HEK293 (cell line): ENCODE data around the gene BTBD16.

Experiments
- CTCF ChIA-PET: fragments of 350-600 bp; formaldehyde crosslinking; extraction: SDS; loops from one replicate; lab custom pipeline; 2021; ENCODE audit warnings: antibody characterized with exemption; lab: Yijun Ruan, JAX
- POLR2A ChIA-PET: fragments of 300-600 bp; formaldehyde crosslinking; extraction: SDS; loops from one replicate; lab custom pipeline; 2020; ENCODE audit warnings: antibody characterized with exemption, inconsistent platforms; lab: Yijun Ruan, JAX
- H3K27ac ChIP-seq: fragments of 200-500 bp; sonication (Bioruptor generic); 2 replicates; pipeline ENCODE4 v1.5.1; 2014; ENCODE audit warnings: low read depth, low read length, control low read depth, inconsistent platforms; ENCODE audit errors: extremely low read depth
- H3K36me3 ChIP-seq, 2 experiments: fragments of 200-500 bp in 1 of 2; sonication (Bioruptor generic) in 1 of 2; 1 replicate in 1 of 2; 2 replicates in 1 of 2; pipeline ENCODE4 v1.5.1; 2014 to 2017; ENCODE audit warnings: inconsistent platforms in 2 of 2, low read length in 2 of 2; ENCODE audit not compliant: control insufficient read depth in 2 of 2, insufficient read depth in 1 of 2
- H3K4me1 ChIP-seq: fragments of 200-500 bp; sonication (Bioruptor generic); 2 replicates; pipeline ENCODE4 v1.5.1; 2014; ENCODE audit warnings: mild to moderate bottlenecking, low read length, inconsistent platforms; ENCODE audit not compliant: control insufficient read depth, insufficient read depth
- H3K4me3 ChIP-seq: 2 replicates; pipeline ENCODE4 v1.5.1; 2011; ENCODE audit warnings: low read depth, mild to moderate bottlenecking, control low read depth, low read length, moderate library complexity
- H3K9me3 ChIP-seq: fragments of 200-500 bp; sonication (Bioruptor generic); 2 replicates; pipeline ENCODE4 v1.5.1; 2014; ENCODE audit warnings: low read depth, low read length, inconsistent platforms; ENCODE audit not compliant: control insufficient read depth, insufficient read depth
- ATF2 ChIP-seq: fragments of 450-650 bp; formaldehyde crosslinking; IDR thresholded peaks from 2 replicates; pipeline ENCODE4 v1.5.1; 2016; ENCODE audit warnings: missing biosample characterization, missing genetic modification characterization, low read depth
- ELK4 ChIP-seq: IDR thresholded peaks from 2 replicates; pipeline ENCODE4 v1.6.1; 2011; ENCODE audit warnings: mild to moderate bottlenecking, low read depth, low read length, borderline replicate concordance
- GLIS1 ChIP-seq: fragments of 450-650 bp; formaldehyde crosslinking; IDR thresholded peaks from 2 replicates; pipeline ENCODE4 v1.5.1; 2016; ENCODE audit warnings: missing biosample characterization, missing genetic modification characterization
- SETDB1 ChIP-seq: IDR thresholded peaks from one replicate; pipeline ENCODE4 v1.6.1; 2017; ENCODE audit warnings: mild to moderate bottlenecking, low read length, moderate library complexity, mixed read lengths; ENCODE audit not compliant: insufficient read length
- TCF7L2 ChIP-seq: IDR thresholded peaks from 2 replicates; pipeline ENCODE4 v1.6.1; 2011; ENCODE audit warnings: low read depth, mild to moderate bottlenecking, inconsistent platforms, low read length, moderate library complexity, borderline replicate concordance
- ZNF132 ChIP-seq: fragments of 450-650 bp; formaldehyde crosslinking; IDR thresholded peaks from 2 replicates; pipeline ENCODE4 v1.5.1; 2017; ENCODE audit warnings: missing biosample characterization, missing genetic modification characterization, borderline replicate concordance
- ZNF214 ChIP-seq: fragments of 450-650 bp; formaldehyde crosslinking; IDR thresholded peaks from 2 replicates; pipeline ENCODE4 v1.5.1; 2017; ENCODE audit warnings: missing biosample characterization, mild to moderate bottlenecking, missing genetic modification characterization, borderline replicate concordance
- ZNF274 ChIP-seq, 2 experiments: fragments of 200-500 bp in 1 of 2; fragments of 450-650 bp in 1 of 2; sonication (Bioruptor generic) in 1 of 2; formaldehyde crosslinking in 1 of 2; IDR thresholded peaks; 2 replicates each; pipeline versions ENCODE4 v1.5.1 to v1.6.1; 2014 to 2016; ENCODE audit warnings: borderline replicate concordance in 1 of 2, inconsistent platforms in 1 of 2, low read length in 1 of 2, missing biosample characterization in 1 of 2, missing genetic modification characterization in 1 of 2
- ZNF350 ChIP-seq: fragments of 450-650 bp; formaldehyde crosslinking; IDR thresholded peaks from 2 replicates; pipeline ENCODE4 v1.5.0; 2017; ENCODE audit warnings: missing biosample characterization, mild to moderate bottlenecking, missing genetic modification characterization
- ZNF362 ChIP-seq: fragments of 450-650 bp; formaldehyde crosslinking; IDR thresholded peaks from 2 replicates; pipeline ENCODE4 v1.5.1; 2016; ENCODE audit warnings: missing biosample characterization, missing genetic modification characterization
- ZNF404 ChIP-seq: fragments of 450-650 bp; formaldehyde crosslinking; IDR thresholded peaks from 2 replicates; pipeline ENCODE4 v1.5.1; 2017; ENCODE audit warnings: missing biosample characterization, missing genetic modification characterization
- ZNF48 ChIP-seq: fragments of 450-650 bp; formaldehyde crosslinking; IDR thresholded peaks from 2 replicates; pipeline ENCODE4 v1.5.1; 2016; ENCODE audit warnings: missing biosample characterization, missing genetic modification characterization
- ZNF488 ChIP-seq: fragments of 450-650 bp; formaldehyde crosslinking; IDR thresholded peaks from 2 replicates; pipeline ENCODE4 v1.5.1; 2016; ENCODE audit warnings: missing biosample characterization, missing genetic modification characterization
- ZNF610 ChIP-seq: fragments of 450-650 bp; formaldehyde crosslinking; IDR thresholded peaks from 2 replicates; pipeline ENCODE4 v1.5.1; 2016; ENCODE audit warnings: missing biosample characterization, missing genetic modification characterization, borderline replicate concordance
- ZNF792 ChIP-seq: fragments of 450-650 bp; formaldehyde crosslinking; IDR thresholded peaks from 2 replicates; pipeline ENCODE4 v1.5.1; 2016; ENCODE audit warnings: missing biosample characterization, missing genetic modification characterization
- TF ChIP-seq, protein P1 (sequence below): fragments of 450-650 bp; formaldehyde crosslinking; IDR thresholded peaks from 2 replicates; pipeline ENCODE4 v1.5.1; 2016; ENCODE audit warnings: missing biosample characterization, missing genetic modification characterization, borderline replicate concordance
- TF ChIP-seq, protein P2 (sequence below): fragments of 450-650 bp; formaldehyde crosslinking; IDR thresholded peaks from 2 replicates; pipeline ENCODE4 v1.5.1; 2016; ENCODE audit warnings: missing biosample characterization, missing genetic modification characterization
- TF ChIP-seq, protein P3 (sequence below): fragments of 450-650 bp; formaldehyde crosslinking; IDR thresholded peaks from 2 replicates; pipeline ENCODE4 v1.5.1; 2016; ENCODE audit warnings: missing biosample characterization, missing genetic modification characterization

The BTBD16 gene

DNA sequence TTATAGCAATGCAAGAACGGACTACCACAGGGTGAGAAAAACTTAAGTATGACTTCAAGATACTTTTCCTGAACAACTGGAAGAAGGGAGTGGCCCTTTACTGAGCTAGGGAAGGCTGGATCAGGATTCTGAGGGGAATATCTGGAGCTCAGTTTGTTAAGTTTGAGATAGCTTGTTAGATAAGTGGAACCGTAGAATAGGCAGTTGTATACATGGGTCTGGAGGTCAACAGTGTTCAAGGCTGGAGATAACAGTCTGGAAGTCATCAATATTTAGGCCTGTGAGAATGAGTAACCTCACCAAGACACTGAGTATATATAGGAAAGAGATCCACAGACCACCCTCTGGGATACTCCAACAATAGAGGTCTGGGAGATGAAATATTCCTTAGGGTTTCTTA, 110.6 kb downstream of the BTBD16 start:
- H3K27ac ChIP-seq: no peak overlapping the region
- H3K9me3 ChIP-seq: no peaks in the 10 kb centered on the region
- POLR2A ChIA-PET: no interaction called here
- TF ChIP-seq ZNF274 (IDR thresholded peaks at IDR 0.05; ENCODE audit: low read length) (no peak), ZNF274 (tag by site-specific recombination; IDR thresholded peaks at IDR 0.05; ENCODE audit: borderline replicate concordance) (no peak), ZNF362 (tag by site-specific recombination) (no peak), ZNF132 (no peak), ELK4 (no peak), ZNF404 (tag by site-specific recombination) (no peak), SETDB1 (no peak), ATF2 (tag by site-specific recombination) (no peak), ZNF488 (no peak), ZNF610 (tag by site-specific recombination) (no peak), ZNF350 (tag by site-specific recombination) (no peak), GLIS1 (tag by site-specific recombination) (no peak), ZNF214 (tag by site-specific recombination) (no peak), ZNF48 (tag by site-specific recombination) (no peak), ZNF792 (no peak), TCF7L2 (no peak)
- TF ChIP-seq, protein P1, sequence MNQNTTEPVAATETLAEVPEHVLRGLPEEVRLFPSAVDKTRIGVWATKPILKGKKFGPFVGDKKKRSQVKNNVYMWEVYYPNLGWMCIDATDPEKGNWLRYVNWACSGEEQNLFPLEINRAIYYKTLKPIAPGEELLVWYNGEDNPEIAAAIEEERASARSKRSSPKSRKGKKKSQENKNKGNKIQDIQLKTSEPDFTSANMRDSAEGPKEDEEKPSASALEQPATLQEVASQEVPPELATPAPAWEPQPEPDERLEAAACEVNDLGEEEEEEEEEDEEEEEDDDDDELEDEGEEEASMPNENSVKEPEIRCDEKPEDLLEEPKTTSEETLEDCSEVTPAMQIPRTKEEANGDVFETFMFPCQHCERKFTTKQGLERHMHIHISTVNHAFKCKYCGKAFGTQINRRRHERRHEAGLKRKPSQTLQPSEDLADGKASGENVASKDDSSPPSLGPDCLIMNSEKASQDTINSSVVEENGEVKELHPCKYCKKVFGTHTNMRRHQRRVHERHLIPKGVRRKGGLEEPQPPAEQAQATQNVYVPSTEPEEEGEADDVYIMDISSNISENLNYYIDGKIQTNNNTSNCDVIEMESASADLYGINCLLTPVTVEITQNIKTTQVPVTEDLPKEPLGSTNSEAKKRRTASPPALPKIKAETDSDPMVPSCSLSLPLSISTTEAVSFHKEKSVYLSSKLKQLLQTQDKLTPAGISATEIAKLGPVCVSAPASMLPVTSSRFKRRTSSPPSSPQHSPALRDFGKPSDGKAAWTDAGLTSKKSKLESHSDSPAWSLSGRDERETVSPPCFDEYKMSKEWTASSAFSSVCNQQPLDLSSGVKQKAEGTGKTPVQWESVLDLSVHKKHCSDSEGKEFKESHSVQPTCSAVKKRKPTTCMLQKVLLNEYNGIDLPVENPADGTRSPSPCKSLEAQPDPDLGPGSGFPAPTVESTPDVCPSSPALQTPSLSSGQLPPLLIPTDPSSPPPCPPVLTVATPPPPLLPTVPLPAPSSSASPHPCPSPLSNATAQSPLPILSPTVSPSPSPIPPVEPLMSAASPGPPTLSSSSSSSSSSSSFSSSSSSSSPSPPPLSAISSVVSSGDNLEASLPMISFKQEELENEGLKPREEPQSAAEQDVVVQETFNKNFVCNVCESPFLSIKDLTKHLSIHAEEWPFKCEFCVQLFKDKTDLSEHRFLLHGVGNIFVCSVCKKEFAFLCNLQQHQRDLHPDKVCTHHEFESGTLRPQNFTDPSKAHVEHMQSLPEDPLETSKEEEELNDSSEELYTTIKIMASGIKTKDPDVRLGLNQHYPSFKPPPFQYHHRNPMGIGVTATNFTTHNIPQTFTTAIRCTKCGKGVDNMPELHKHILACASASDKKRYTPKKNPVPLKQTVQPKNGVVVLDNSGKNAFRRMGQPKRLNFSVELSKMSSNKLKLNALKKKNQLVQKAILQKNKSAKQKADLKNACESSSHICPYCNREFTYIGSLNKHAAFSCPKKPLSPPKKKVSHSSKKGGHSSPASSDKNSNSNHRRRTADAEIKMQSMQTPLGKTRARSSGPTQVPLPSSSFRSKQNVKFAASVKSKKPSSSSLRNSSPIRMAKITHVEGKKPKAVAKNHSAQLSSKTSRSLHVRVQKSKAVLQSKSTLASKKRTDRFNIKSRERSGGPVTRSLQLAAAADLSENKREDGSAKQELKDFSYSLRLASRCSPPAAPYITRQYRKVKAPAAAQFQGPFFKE: no peak
- TF ChIP-seq, protein P2, sequence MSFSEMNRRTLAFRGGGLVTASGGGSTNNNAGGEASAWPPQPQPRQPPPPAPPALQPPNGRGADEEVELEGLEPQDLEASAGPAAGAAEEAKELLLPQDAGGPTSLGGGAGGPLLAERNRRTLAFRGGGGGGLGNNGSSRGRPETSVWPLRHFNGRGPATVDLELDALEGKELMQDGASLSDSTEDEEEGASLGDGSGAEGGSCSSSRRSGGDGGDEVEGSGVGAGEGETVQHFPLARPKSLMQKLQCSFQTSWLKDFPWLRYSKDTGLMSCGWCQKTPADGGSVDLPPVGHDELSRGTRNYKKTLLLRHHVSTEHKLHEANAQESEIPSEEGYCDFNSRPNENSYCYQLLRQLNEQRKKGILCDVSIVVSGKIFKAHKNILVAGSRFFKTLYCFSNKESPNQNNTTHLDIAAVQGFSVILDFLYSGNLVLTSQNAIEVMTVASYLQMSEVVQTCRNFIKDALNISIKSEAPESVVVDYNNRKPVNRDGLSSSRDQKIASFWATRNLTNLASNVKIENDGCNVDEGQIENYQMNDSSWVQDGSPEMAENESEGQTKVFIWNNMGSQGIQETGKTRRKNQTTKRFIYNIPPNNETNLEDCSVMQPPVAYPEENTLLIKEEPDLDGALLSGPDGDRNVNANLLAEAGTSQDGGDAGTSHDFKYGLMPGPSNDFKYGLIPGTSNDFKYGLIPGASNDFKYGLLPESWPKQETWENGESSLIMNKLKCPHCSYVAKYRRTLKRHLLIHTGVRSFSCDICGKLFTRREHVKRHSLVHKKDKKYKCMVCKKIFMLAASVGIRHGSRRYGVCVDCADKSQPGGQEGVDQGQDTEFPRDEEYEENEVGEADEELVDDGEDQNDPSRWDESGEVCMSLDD (tag by site-specific recombination): no peak
- TF ChIP-seq, protein P3, sequence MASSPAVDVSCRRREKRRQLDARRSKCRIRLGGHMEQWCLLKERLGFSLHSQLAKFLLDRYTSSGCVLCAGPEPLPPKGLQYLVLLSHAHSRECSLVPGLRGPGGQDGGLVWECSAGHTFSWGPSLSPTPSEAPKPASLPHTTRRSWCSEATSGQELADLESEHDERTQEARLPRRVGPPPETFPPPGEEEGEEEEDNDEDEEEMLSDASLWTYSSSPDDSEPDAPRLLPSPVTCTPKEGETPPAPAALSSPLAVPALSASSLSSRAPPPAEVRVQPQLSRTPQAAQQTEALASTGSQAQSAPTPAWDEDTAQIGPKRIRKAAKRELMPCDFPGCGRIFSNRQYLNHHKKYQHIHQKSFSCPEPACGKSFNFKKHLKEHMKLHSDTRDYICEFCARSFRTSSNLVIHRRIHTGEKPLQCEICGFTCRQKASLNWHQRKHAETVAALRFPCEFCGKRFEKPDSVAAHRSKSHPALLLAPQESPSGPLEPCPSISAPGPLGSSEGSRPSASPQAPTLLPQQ (tag by site-specific recombination): no peak
- TF ChIP-seq, all 188 proteins: peak for 0
- H3K36me3 ChIP-seq: no peaks in the 10 kb centered on the region; a peak in 1 of 3 replicates
- H3K4me1 ChIP-seq: peaks cover 4% of the 10 kb centered on the region; the same call in 1 of the 2 replicates
- no peak overlapping the region for H3K4me3 ChIP-seq
- CTCF ChIA-PET: interaction anchor here (0.6 to 1.2 kb wide), 5 partner anchors 25 to 103 kb away, joined by 3 to 4 read pairs (median 3); no protein-coding TSS in a partner anchor
